ENCODE results near the gene ZBTB39. TPM values are rescaled to one million over a fixed set of nuclear protein-coding genes. Genes with fewer than 3 reads are reported as not detected.
"Not testable (repeated sequence)": the region's sequence is repeated elsewhere in the genome, so short reads cannot be mapped to it uniquely, and the experiment has no call there.

ZBTB39 gene
- total RNA-seq, 1 experiment from 2014 or later, result 31.2 TPM

DNA sequence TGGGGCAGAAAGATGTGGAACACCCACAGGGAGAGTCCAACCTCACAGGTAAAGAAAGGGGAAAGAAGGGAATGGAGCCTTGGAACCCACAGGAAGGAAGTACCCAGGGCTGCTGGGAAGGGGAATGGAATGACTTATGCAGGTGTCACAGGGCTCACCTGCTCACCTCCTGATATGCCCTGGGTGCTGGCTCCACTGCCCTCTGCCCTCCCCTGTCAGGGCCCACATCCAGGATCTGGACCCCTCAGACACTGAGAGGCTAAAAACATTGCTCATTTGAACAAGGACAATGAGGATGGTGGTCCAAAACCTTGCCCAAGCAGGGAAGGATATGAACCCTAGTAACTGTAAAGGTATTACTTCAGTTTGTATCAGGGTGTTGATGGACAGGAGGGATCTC is 19.3 kb downstream of the ZBTB39 start:
- no peaks in the 10 kb centered on the region for H3K9me3 ChIP-seq (ENCODE audit: control insufficient read depth, low read depth, low read length)
- H3K23ac ChIP-seq (ENCODE audit: insufficient read length, low read depth, low read length), result no peak overlapping the region
- no peak overlapping the region for H3K56ac ChIP-seq (ENCODE audit: insufficient read length, low read depth, low read length)
- no peak overlapping the region for H2BK15ac ChIP-seq (ENCODE audit: low read depth, low read length)
- DNase-seq, result no peak
- no peaks in the 10 kb centered on the region for H3K23me2 ChIP-seq (ENCODE audit: insufficient read length, low read depth, low read length, poor library complexity, severe bottlenecking)
- peaks cover 1% of the 10 kb centered on the region; the same call in 1 of the 2 replicates for H3K27me3 Mint-ChIP-seq (ENCODE audit: low read depth)
- H3K9me3 Mint-ChIP-seq, result no peaks in the 10 kb centered on the region
- no peak overlapping the region for H3K14ac ChIP-seq (ENCODE audit: insufficient read depth, low read length)
- no peaks in the 10 kb centered on the region for H3K79me1 ChIP-seq (ENCODE audit: insufficient read depth, low read depth, low read length, poor library complexity, severe bottlenecking)
- H2AFZ ChIP-seq (ENCODE audit: low read length), result no peak overlapping the region
- H3K27me3 ChIP-seq (ENCODE audit: insufficient read depth, low read length), result no peaks in the 10 kb centered on the region
- no peak overlapping the region for H3T11ph ChIP-seq (ENCODE audit: low read length)
- no peaks in the 10 kb centered on the region for H4K20me1 ChIP-seq (ENCODE audit: control insufficient read depth, insufficient read depth, insufficient read length)
- TF ChIP-seq, protein P1, sequence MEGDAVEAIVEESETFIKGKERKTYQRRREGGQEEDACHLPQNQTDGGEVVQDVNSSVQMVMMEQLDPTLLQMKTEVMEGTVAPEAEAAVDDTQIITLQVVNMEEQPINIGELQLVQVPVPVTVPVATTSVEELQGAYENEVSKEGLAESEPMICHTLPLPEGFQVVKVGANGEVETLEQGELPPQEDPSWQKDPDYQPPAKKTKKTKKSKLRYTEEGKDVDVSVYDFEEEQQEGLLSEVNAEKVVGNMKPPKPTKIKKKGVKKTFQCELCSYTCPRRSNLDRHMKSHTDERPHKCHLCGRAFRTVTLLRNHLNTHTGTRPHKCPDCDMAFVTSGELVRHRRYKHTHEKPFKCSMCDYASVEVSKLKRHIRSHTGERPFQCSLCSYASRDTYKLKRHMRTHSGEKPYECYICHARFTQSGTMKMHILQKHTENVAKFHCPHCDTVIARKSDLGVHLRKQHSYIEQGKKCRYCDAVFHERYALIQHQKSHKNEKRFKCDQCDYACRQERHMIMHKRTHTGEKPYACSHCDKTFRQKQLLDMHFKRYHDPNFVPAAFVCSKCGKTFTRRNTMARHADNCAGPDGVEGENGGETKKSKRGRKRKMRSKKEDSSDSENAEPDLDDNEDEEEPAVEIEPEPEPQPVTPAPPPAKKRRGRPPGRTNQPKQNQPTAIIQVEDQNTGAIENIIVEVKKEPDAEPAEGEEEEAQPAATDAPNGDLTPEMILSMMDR (conservative IDR thresholded peaks at IDR 0.05), result no peak
- H3K4ac ChIP-seq (ENCODE audit: low read depth, low read length), result no peak overlapping the region
- H4K8ac ChIP-seq (replicated peaks; ENCODE audit: insufficient read length, low read depth, low read length), result no peak overlapping the region
- peaks cover 18 to 23% of the 10 kb centered on the region in 2 experiments for H3K4me1 Mint-ChIP-seq
- H2BK20ac ChIP-seq (ENCODE audit: low read depth, low read length, poor library complexity, severe bottlenecking), result no peak overlapping the region
- H3K18ac ChIP-seq (ENCODE audit: insufficient read length, low read depth, low read length), result no peak overlapping the region
- H4K5ac ChIP-seq (ENCODE audit: insufficient read length, low read depth, low read length), result no peak overlapping the region
- peak overlapping the region in 1 of 2 experiments; percentile 22; a peak in 1 of 5 replicates for H3K4me3 Mint-ChIP-seq
- no peak overlapping the region for H2BK12ac ChIP-seq (ENCODE audit: insufficient read length, low read depth, low read length)
- H2BK120ac ChIP-seq (ENCODE audit: low read depth, low read length, poor library complexity, severe bottlenecking), result no peak overlapping the region
- peaks cover 3% of the 10 kb centered on the region; the same call in 1 of the 2 replicates for H3K4me1 ChIP-seq (ENCODE audit: insufficient read depth, low read length)
- H3K9ac ChIP-seq (ENCODE audit: extremely low read depth, insufficient read length, low read length), result no peak overlapping the region
- no peaks in the 10 kb centered on the region; a peak in 1 of 7 replicates for H3K36me3 Mint-ChIP-seq (ENCODE audit: insufficient read depth in 1 of 3, low read depth in 3 of 3)
- no peak overlapping the region for H3K27ac ChIP-seq (ENCODE audit: insufficient read length, low read depth, low read length)
- H3K4me2 ChIP-seq (ENCODE audit: insufficient read depth, insufficient read length, low read length), result no peak overlapping the region
- H2BK5ac ChIP-seq (ENCODE audit: insufficient read length, low read length), result no peak overlapping the region
- no peak overlapping the region for H2AK5ac ChIP-seq (ENCODE audit: insufficient read length, low read length)
- no peaks in the 10 kb centered on the region for H3K79me2 ChIP-seq (ENCODE audit: insufficient read depth, low read length)
- H3K27ac Mint-ChIP-seq, result peak overlapping the region in 1 of 3 experiments; percentile 29; a peak in 1 of 7 replicates
- H4K91ac ChIP-seq (ENCODE audit: insufficient read length, low read depth, low read length), result no peak overlapping the region

DNA sequence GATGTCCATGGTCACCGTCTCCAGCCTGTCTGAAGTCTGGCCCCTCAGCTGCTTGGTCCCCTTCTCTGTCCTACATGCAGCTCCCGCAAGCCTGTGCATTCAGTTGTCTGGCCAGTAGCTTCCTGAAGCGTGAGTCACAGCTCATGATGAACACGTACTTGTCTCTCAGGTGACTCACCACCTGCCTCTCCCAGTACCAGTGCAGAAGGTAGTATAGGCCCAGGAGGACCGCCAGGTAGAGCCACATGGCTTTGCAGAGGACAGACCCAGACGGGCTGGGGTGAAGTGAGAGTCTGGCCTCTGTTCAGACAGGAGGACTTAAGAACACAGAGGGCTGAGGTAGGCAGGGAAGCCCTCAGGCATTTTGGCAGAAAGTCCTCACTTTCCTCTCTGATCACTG is 20.6 kb downstream of the ZBTB39 start:
- H2BK120ac ChIP-seq (ENCODE audit: low read depth, low read length, poor library complexity, severe bottlenecking); H3K9me3 Mint-ChIP-seq; H4K5ac ChIP-seq (ENCODE audit: insufficient read length, low read depth, low read length); H4K91ac ChIP-seq (ENCODE audit: insufficient read length, low read depth, low read length); H2BK15ac ChIP-seq (ENCODE audit: low read depth, low read length); H2AK5ac ChIP-seq (ENCODE audit: insufficient read length, low read length); H3K36me3 Mint-ChIP-seq (ENCODE audit: insufficient read depth in 1 of 3, low read depth in 3 of 3); H2BK12ac ChIP-seq (ENCODE audit: insufficient read length, low read depth, low read length); H3K14ac ChIP-seq (ENCODE audit: insufficient read depth, low read length); H3K27me3 Mint-ChIP-seq (ENCODE audit: low read depth); H2AFZ ChIP-seq (ENCODE audit: low read length); H3K23me2 ChIP-seq (ENCODE audit: insufficient read length, low read depth, low read length, poor library complexity, severe bottlenecking); H3K27me3 ChIP-seq (ENCODE audit: insufficient read depth, low read length); H2BK20ac ChIP-seq (ENCODE audit: low read depth, low read length, poor library complexity, severe bottlenecking); H3K27ac ChIP-seq (ENCODE audit: insufficient read length, low read depth, low read length); H3K18ac ChIP-seq (ENCODE audit: insufficient read length, low read depth, low read length); H3K56ac ChIP-seq (ENCODE audit: insufficient read length, low read depth, low read length); H3K9ac ChIP-seq (ENCODE audit: extremely low read depth, insufficient read length, low read length); H4K8ac ChIP-seq (replicated peaks; ENCODE audit: insufficient read length, low read depth, low read length); H4K20me1 ChIP-seq (ENCODE audit: control insufficient read depth, insufficient read depth, insufficient read length); H3K4me1 ChIP-seq (ENCODE audit: insufficient read depth, low read length); H2BK5ac ChIP-seq (ENCODE audit: insufficient read length, low read length); H3K4ac ChIP-seq (ENCODE audit: low read depth, low read length); H3K4me2 ChIP-seq (ENCODE audit: insufficient read depth, insufficient read length, low read length); H3K4me3 Mint-ChIP-seq; H3K79me1 ChIP-seq (ENCODE audit: insufficient read depth, low read depth, low read length, poor library complexity, severe bottlenecking); H3K23ac ChIP-seq (ENCODE audit: insufficient read length, low read depth, low read length); H3T11ph ChIP-seq (ENCODE audit: low read length); H3K9me3 ChIP-seq (ENCODE audit: control insufficient read depth, low read depth, low read length); H3K79me2 ChIP-seq (ENCODE audit: insufficient read depth, low read length): not testable (repeated sequence)
- no CpG with 5 or more reads among the region's 6 CpGs for WGBS (ENCODE audit: extremely low coverage, insufficient read length, low lambda C conversion rate)
- DNase-seq, result peak; percentile 60
- H3K4me1 Mint-ChIP-seq, result peaks cover 12 to 17% of the 10 kb centered on the region in 2 experiments
- 0 out of 7 replicates have a peak overlapping the region, but pooled peaks of 1 of the 3 experiments have one; percentile 29 for H3K27ac Mint-ChIP-seq
